Colonic mucosa (tissue), 4 donors: ENCODE data around the gene ANKRD13D. TPM values are rescaled to one million over a fixed set of nuclear protein-coding genes. Genes with fewer than 3 reads are reported as not detected.
A peak's percentile ranks its signal among the peaks of the same experiment; 100 is the strongest.

Experiments
- DNase-seq: peaks from one replicate; pipeline ENCODE4 v3.0.0-alpha.2; 2020
- H3K27ac ChIP-seq: fragments of 200-600 bp; one replicate; pipeline ENCODE4 v1.8.0; 2021
- H3K27me3 ChIP-seq: fragments of 200-600 bp; one replicate; pipeline ENCODE4 v1.8.0; 2021
- H3K36me3 ChIP-seq: fragments of 200-600 bp; one replicate; pipeline ENCODE4 v1.8.0; 2021
- H3K4me1 ChIP-seq: fragments of 200-600 bp; one replicate; pipeline ENCODE4 v1.8.0; 2021; ENCODE audit warnings: mild to moderate bottlenecking
- H3K4me3 ChIP-seq: fragments of 200-600 bp; one replicate; pipeline ENCODE4 v1.8.0; 2021
- H3K9ac ChIP-seq, 2 donors: one replicate each; pipeline ENCODE4 v1.7.0; 2013; ENCODE audit warnings: control low read depth in 2 of 2, low read depth in 2 of 2, low read length in 2 of 2
- H3K9me3 ChIP-seq: fragments of 200-600 bp; one replicate; pipeline ENCODE4 v1.8.0; 2021
- CTCF ChIP-seq: fragments of 200-600 bp; IDR thresholded peaks from one replicate; pipeline ENCODE4 v1.8.0; 2022; ENCODE audit warnings: antibody characterized with exemption, mild to moderate bottlenecking
- intact Hi-C: fragments of 100-400 bp; cut with DNase I; formaldehyde crosslinking; loops from one replicate; pipeline ENCODE4 v1.14.1; 2022
- total RNA-seq, 2 donors: library from RNA; stranded (reverse); fragmentation: NEBNext Ultra II Directional in 1 of 2; extraction: Animal tissue kit (Norgen Biotek cat#: 25700) in 1 of 2; gene quantifications; one replicate each; pipeline ENCODE4 v1.2.1, GENCODE V29; 2021
- donor health status: healthy.
- donor health status: DM: no; HTN: no; CAD: no.
- donor health status: DM: no; HTN: no; CAD: no.

Gene ANKRD13D
- total RNA-seq, 2 donors from 2014 or later: 18.8 to 39.5 TPM

GRCh38 chr11:67306769-67307544, 17.9 kb downstream of the ANKRD13D start:
- intact Hi-C loops: no loop called here
- no peak overlapping the region for H3K4me3 ChIP-seq
- no peaks in the 10 kb centered on the region for H3K27me3 ChIP-seq
- H3K36me3 ChIP-seq: peaks cover 6% of the 10 kb centered on the region
- H3K27ac ChIP-seq: no peak overlapping the region
- no peak for TF ChIP-seq CTCF
- peak overlapping the region in 1 of 2 donors; percentile 4 for H3K9ac ChIP-seq
- H3K9me3 ChIP-seq: no peaks in the 10 kb centered on the region
- no peak for DNase-seq
- H3K4me1 ChIP-seq: peaks cover 9% of the 10 kb centered on the region

GRCh38 chr11:67307545-67308001, 18.5 kb downstream of the ANKRD13D start:
- Histone ChIP-seq H3K4me3 (no peak overlapping the region), H3K27me3 (no peaks in the 10 kb centered on the region), H3K36me3 (peaks cover 6% of the 10 kb centered on the region), H3K27ac (no peak overlapping the region), H3K4me1 (peaks cover 8% of the 10 kb centered on the region), H3K9ac (no peak overlapping the region), H3K9me3 (no peaks in the 10 kb centered on the region)
- intact Hi-C loops: no loop called here
- DNase-seq: no peak
- no peak for TF ChIP-seq CTCF

DNA sequence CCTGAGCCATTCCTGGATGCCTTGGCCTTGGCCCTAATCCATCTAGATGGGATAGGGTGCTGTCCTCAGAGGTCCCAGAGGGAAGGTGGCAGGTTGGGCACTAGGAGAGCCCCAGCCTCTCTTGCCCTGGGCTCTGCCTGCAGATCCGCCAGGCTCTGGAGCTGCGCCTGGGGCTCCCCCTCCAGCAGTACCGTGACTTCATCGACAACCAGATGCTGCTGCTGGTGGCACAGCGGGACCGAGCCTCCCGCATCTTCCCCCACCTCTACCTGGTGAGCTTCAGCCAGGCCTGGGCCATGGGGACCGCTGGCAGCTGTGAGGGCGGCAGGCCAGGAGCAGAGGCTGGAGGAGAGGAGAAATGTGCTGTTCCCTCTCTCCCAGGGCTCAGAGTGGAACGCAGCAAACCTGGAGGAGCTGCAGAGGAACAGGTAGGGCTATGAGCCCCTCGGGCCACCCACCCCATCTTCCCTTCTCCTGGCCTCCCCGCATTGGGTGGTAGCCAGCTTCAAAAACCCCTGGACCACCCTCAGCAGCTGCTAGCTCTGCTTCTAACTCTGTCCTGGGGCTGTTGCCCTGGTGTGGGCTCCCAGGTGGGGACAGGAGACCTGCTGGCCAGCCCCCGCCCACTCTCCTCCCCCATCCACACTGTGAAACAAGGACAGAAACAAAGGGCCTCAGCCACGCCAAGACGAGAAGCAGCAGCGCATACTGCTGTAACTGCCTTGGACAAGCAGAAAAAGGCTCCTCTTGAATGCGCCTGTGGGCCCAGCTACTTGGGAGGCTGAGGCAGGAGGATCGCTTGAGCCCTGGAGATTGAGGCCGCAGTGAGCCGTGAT, 19.1 kb downstream of the ANKRD13D start:
- no peaks in the 10 kb centered on the region for H3K9me3 ChIP-seq
- no peak overlapping the region for H3K27ac ChIP-seq
- no peak overlapping the region for H3K4me3 ChIP-seq
- TF ChIP-seq CTCF: no peak
- peaks cover 6% of the 10 kb centered on the region for H3K36me3 ChIP-seq
- H3K4me1 ChIP-seq: peaks cover 8% of the 10 kb centered on the region
- intact Hi-C loops: no loop called here
- no peak for DNase-seq
- H3K9ac ChIP-seq: no peak overlapping the region
- no peaks in the 10 kb centered on the region for H3K27me3 ChIP-seq

GRCh38 chr11:67309166-67309565, 20.1 kb downstream of the ANKRD13D start:
- peaks cover 6% of the 10 kb centered on the region for H3K36me3 ChIP-seq

More at GRCh38 chr11:67309166-67309565, 20.1 kb downstream of the ANKRD13D start:
- Histone ChIP-seq H3K4me1 (peaks cover 8% of the 10 kb centered on the region), H3K27me3 (no peaks in the 10 kb centered on the region), H3K4me3 (no peak overlapping the region), H3K27ac (no peak overlapping the region), H3K9ac (no peak overlapping the region), H3K9me3 (no peaks in the 10 kb centered on the region)
- intact Hi-C loops: no loop called here
- no peak for DNase-seq
- no peak for TF ChIP-seq CTCF
